ENCODE results near the gene WWOX. TPM values are rescaled to one million over a fixed set of nuclear protein-coding genes. Genes with fewer than 3 reads are reported as not detected.

The WWOX gene
- total and polyA plus RNA-seq, 2 of the 8 experiments (the other 6 are each of a cell fraction or from before 2014, with no cell fraction given), result 5.4 to 16.7 TPM

DNA sequence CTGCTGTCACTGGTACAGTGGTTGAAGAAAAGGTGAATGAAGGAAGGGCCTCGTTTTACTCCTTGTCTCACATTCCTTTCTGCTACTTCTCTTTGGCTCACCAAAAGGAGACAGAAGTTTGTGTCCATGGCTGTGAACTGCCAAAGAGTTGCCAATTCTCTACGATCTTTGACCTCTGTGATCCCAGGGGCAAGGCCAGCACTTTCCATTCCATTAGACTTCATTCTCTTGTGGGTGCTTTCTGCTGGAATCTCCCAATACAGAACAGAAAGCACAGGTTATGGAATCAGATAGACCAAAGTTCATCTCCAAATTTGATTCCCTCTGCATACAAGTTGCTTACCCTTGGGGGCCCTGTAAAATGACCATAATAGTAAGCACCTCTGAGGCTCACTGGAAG is 1093.5 kb downstream of the WWOX start:
- CTCF ChIA-PET (ENCODE audit: partially characterized antibody), result interaction anchor here (0.6 to 1.4 kb wide), 2 partner anchors 146 to 348 kb away, joined by 3 read pairs; no protein-coding TSS in a partner anchor
- no peak for FAIRE-seq
- H2BK20ac ChIP-seq (ENCODE audit: low read length), result no peak overlapping the region

More for the DNA sequence above, 1093.5 kb downstream of the WWOX start:
- Histone ChIP-seq H3K27ac (ENCODE audit: low read depth, low read length) (no peak overlapping the region), H3K36me3 (ENCODE audit: control insufficient read depth in 2 of 4, insufficient read depth in 4 of 4, low read length in 3 of 4) (no peaks in the 10 kb centered on the region), H3K18ac (ENCODE audit: extremely low read depth, low read length) (no peak overlapping the region), H3K9ac (replicated peaks in 1 of 4; ENCODE audit: extremely low read depth in 1 of 4, low read depth in 3 of 4, low read length in 3 of 4) (no peak overlapping the region), H3K23me2 (ENCODE audit: low read depth, low read length) (no peaks in the 10 kb centered on the region), H3K79me1 (ENCODE audit: low read depth, low read length) (no peaks in the 10 kb centered on the region), H2AFZ (ENCODE audit: low read length) (no peak overlapping the region), H3K14ac (ENCODE audit: insufficient read length) (no peak overlapping the region), H3K4me2 (ENCODE audit: insufficient read depth in 1 of 2, low read depth in 2 of 2, low read length in 2 of 2) (no peak overlapping the region), H3K27me3 (replicated peaks in 1 of 4; ENCODE audit: control insufficient read depth in 3 of 4, extremely low read depth in 1 of 4, insufficient read depth in 3 of 4, low read length in 3 of 4) (no peaks in the 10 kb centered on the region; a peak in 1 of 7 replicates), H3K23ac (ENCODE audit: insufficient read length) (no peak overlapping the region), H2BK12ac (ENCODE audit: low read depth, low read length) (no peak overlapping the region), H3K4me3 (ENCODE audit: extremely low read depth in 1 of 4, insufficient read depth in 2 of 4, low read depth in 3 of 4, low read length in 4 of 4) (no peak overlapping the region), H4K20me1 (replicated peaks in 1 of 2; ENCODE audit: control insufficient read depth in 1 of 2, insufficient read depth in 2 of 2, low read length in 2 of 2) (no peaks in the 10 kb centered on the region), H4K8ac (ENCODE audit: extremely low read depth, insufficient read depth, low read length) (no peak overlapping the region), H4K5ac (ENCODE audit: insufficient read length, low read depth, low read length) (no peak overlapping the region), H3K79me2 (ENCODE audit: control insufficient read depth in 1 of 2, insufficient read depth in 2 of 2, low read length in 2 of 2) (no peaks in the 10 kb centered on the region), H4K91ac (replicated peaks; ENCODE audit: insufficient read length, low read length) (no peak overlapping the region), H2AK5ac (ENCODE audit: low read depth, low read length) (no peak overlapping the region), H3K4me1 (replicated peaks in 1 of 4; ENCODE audit: control insufficient read depth in 3 of 4, insufficient read depth in 4 of 4, low read length in 3 of 4) (peaks cover 0 to 5% (median 5%) of the 10 kb centered on the region in 4 experiments; a peak in 3 of 7 replicates), H2BK5ac (ENCODE audit: low read depth, low read length) (no peak overlapping the region), H3K9me3 (ENCODE audit: insufficient read depth in 2 of 2, low read depth in 1 of 2, low read length in 1 of 2) (no peaks in the 10 kb centered on the region), H3K56ac (replicated peaks; ENCODE audit: insufficient read length, low read depth, low read length) (no peak overlapping the region), H3K4ac (replicated peaks; ENCODE audit: insufficient read length, low read depth, low read length) (no peak overlapping the region), H2BK15ac (ENCODE audit: low read length) (no peak overlapping the region), H2BK120ac (replicated peaks; ENCODE audit: low read depth, low read length) (no peak overlapping the region)
- POLR2A ChIA-PET (ENCODE audit: partially characterized antibody), result no interaction called here
- TF ChIP-seq BCL11A (IDR thresholded peaks at IDR 0.05; ENCODE audit: low read depth in 2 of 2, low read length in 2 of 2) (no peak), RXRA (IDR thresholded peaks at IDR 0.05; ENCODE audit: insufficient read depth, low read depth, low read length) (no peak), EP300 (IDR thresholded peaks at IDR 0.05; ENCODE audit: borderline replicate concordance in 1 of 2, low read depth in 2 of 2, low read length in 2 of 2) (no peak), TBP (IDR thresholded peaks at IDR 0.05; ENCODE audit: low read depth, low read length) (no peak), JUN (IDR thresholded peaks at IDR 0.05; ENCODE audit: low read depth, low read length) (no peak), POLR2AphosphoS5 (IDR thresholded peaks at IDR 0.05; ENCODE audit: low read depth, low read length) (no peak)
- TF ChIP-seq, protein P1, sequence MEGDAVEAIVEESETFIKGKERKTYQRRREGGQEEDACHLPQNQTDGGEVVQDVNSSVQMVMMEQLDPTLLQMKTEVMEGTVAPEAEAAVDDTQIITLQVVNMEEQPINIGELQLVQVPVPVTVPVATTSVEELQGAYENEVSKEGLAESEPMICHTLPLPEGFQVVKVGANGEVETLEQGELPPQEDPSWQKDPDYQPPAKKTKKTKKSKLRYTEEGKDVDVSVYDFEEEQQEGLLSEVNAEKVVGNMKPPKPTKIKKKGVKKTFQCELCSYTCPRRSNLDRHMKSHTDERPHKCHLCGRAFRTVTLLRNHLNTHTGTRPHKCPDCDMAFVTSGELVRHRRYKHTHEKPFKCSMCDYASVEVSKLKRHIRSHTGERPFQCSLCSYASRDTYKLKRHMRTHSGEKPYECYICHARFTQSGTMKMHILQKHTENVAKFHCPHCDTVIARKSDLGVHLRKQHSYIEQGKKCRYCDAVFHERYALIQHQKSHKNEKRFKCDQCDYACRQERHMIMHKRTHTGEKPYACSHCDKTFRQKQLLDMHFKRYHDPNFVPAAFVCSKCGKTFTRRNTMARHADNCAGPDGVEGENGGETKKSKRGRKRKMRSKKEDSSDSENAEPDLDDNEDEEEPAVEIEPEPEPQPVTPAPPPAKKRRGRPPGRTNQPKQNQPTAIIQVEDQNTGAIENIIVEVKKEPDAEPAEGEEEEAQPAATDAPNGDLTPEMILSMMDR (IDR thresholded peaks at IDR 0.05; ENCODE audit: control extremely low read depth in 1 of 3, insufficient read depth in 1 of 3, low read depth in 1 of 3, low read length in 3 of 3), result no peak
- WGBS, 2 experiments (ENCODE audit: extremely low coverage in 1 of 2, insufficient coverage in 1 of 2, insufficient read length in 1 of 2, insufficient replicate concordance in 2 of 2, low coverage in 1 of 2, low lambda C conversion rate in 2 of 2, missing lambda C conversion rate in 1 of 2), result 39% methylated on average over 2 of the region's 2 CpGs; no CpG with 5 or more reads in 1 of the 2 experiments
- DNase-seq (ENCODE audit: low read depth in 1 of 2, low spot score in 2 of 2), result no peak

All from H1 (cell line).